Fibroblast of lung (primary cell): ENCODE data around the gene TTLL11.

Source experiments
- CTCF ChIP-seq, 2 donors: IDR thresholded peaks in 1 of 2; conservative IDR thresholded peaks in 1 of 2; 1 replicate in 1 of 2; 2 replicates in 1 of 2; pipeline ENCODE4 v1.5.1; 2011 to 2012; ENCODE audit warnings: low read length in 2 of 2, control low read depth in 1 of 2, inconsistent platforms in 1 of 2, low read depth in 1 of 2, mild to moderate bottlenecking in 1 of 2
- EZH2 ChIP-seq: IDR thresholded peaks from 2 replicates; pipeline ENCODE4 v1.5.1; 2012; ENCODE audit warnings: low read length, control low read depth, mild to moderate bottlenecking; ENCODE audit errors: missing control alignments

DNA sequence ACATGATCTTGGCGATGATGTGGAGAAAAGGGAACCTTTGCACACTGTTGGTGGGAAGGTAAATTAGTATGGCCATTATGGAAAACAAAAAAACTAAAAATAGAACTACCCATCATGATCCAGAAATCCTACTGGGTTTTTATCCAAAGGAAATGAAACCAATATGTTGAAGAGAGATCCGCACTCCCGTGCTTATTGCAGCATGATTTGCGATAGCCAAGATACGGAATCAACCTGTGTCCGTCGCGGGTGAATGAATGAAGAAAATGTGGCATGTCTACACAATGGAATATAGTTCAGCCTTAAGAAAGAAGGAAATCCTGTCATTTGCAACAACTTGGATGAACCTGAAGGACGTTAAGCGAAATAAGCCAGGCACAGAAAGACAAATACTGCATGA, 84.5 kb downstream of the TTLL11 start:
- TF ChIP-seq CTCF (conservative IDR thresholded peaks at IDR 0.05 in 1 of 2, IDR thresholded peaks at IDR 0.05 in 1 of 2; ENCODE audit: low read depth in 1 of 2, low read length in 2 of 2) (no peak), EZH2 (no peak)
